Keratinocyte (primary cell): ENCODE data around the gene TMEM229B. TPM values are rescaled to one million over a fixed set of nuclear protein-coding genes. Genes with fewer than 3 reads are reported as not detected.

Experiments used
- DNase-seq: peaks from one replicate; pipeline ENCODE4 v3.0.0-alpha.2; 2011; ENCODE audit warnings: low read depth, missing footprints, low spot score
- FAIRE-seq: peaks from 2 replicates; lab custom pipeline; 2011; peaks lifted over from hg19 to GRCh38; lab: Jason Lieb, UNC
- H2AFZ ChIP-seq: 2 replicates; pipeline ENCODE4 v1.6.0; 2012; ENCODE audit warnings: low read length, control low read depth, inconsistent platforms; ENCODE audit not compliant: control insufficient read depth
- H3K27ac ChIP-seq: 2 replicates; pipeline ENCODE4 v1.5.1; 2011; ENCODE audit warnings: low read length; ENCODE audit not compliant: control insufficient read depth, insufficient read depth
- H3K27me3 ChIP-seq: 3 replicates; pipeline ENCODE4 v1.6.0; 2011; ENCODE audit warnings: low read length; ENCODE audit not compliant: control insufficient read depth, insufficient read depth; ENCODE audit errors: extremely low read depth
- H3K36me3 ChIP-seq, 2 experiments: 2 replicates in 1 of 2; 3 replicates in 1 of 2; pipeline ENCODE4 v1.5.1; 2011; ENCODE audit warnings: low read length in 2 of 2, mild to moderate bottlenecking in 1 of 2; ENCODE audit not compliant: control insufficient read depth in 2 of 2, insufficient read depth in 2 of 2; ENCODE audit errors: extremely low read depth in 1 of 2
- H3K4me1 ChIP-seq: 3 replicates; pipeline ENCODE4 v1.5.1; 2011; ENCODE audit warnings: low read length; ENCODE audit not compliant: control insufficient read depth, insufficient read depth; ENCODE audit errors: extremely low read depth
- H3K4me2 ChIP-seq: 3 replicates; pipeline ENCODE4 v1.6.0; 2011; ENCODE audit warnings: low read depth, low read length; ENCODE audit not compliant: control insufficient read depth, insufficient read depth; ENCODE audit errors: extremely low read depth
- H3K4me3 ChIP-seq, 3 experiments: fragments of 200-600 bp in 1 of 3; sonication (generic) in 1 of 3; 2 replicates in 2 of 3; 3 replicates in 1 of 3; pipeline ENCODE4 v1.5.1; 2011 to 2016; ENCODE audit warnings: low read length in 3 of 3, mild to moderate bottlenecking in 3 of 3, control low read depth in 2 of 3, inconsistent platforms in 1 of 3, low read depth in 1 of 3, mixed read lengths in 1 of 3, mixed run types in 1 of 3, moderate library complexity in 1 of 3; ENCODE audit not compliant: control insufficient read depth in 2 of 3, insufficient read depth in 2 of 3; ENCODE audit errors: extremely low read depth in 1 of 3
- H3K79me2 ChIP-seq: 2 replicates; pipeline ENCODE4 v1.6.0; 2012; ENCODE audit warnings: low read length; ENCODE audit not compliant: control insufficient read depth, insufficient read depth
- H3K9ac ChIP-seq: 3 replicates; pipeline ENCODE4 v1.6.0; 2011; ENCODE audit warnings: low read length; ENCODE audit not compliant: control insufficient read depth, insufficient read depth; ENCODE audit errors: extremely low read depth
- H3K9me1 ChIP-seq: 3 replicates; pipeline ENCODE4 v1.6.0; 2011; ENCODE audit warnings: low read length; ENCODE audit not compliant: control insufficient read depth, insufficient read depth; ENCODE audit errors: extremely low read depth
- H3K9me3 ChIP-seq: 2 replicates; pipeline ENCODE4 v1.5.1; 2012; ENCODE audit warnings: low read depth, low read length; ENCODE audit not compliant: control insufficient read depth
- H4K20me1 ChIP-seq: 3 replicates; pipeline ENCODE4 v1.6.0; 2011; ENCODE audit warnings: low read length; ENCODE audit not compliant: control insufficient read depth, insufficient read depth; ENCODE audit errors: extremely low read depth
- CTCF ChIP-seq, 3 experiments: IDR thresholded peaks in 1 of 3; conservative IDR thresholded peaks in 1 of 3; optimal IDR thresholded peaks in 1 of 3; 2 replicates in 2 of 3; 3 replicates in 1 of 3; pipeline versions ENCODE3 to v1.5.1; 2011; ENCODE audit warnings: low read length in 3 of 3, mild to moderate bottlenecking in 3 of 3, moderate library complexity in 2 of 3, control low read depth in 1 of 3, inconsistent platforms in 1 of 3; ENCODE audit not compliant: insufficient read depth in 2 of 3; ENCODE audit errors: extremely low read depth in 1 of 3
- EZH2 ChIP-seq: IDR thresholded peaks from one replicate; pipeline ENCODE4 v1.6.1; 2012; ENCODE audit warnings: inconsistent platforms, mild to moderate bottlenecking, low read length, moderate library complexity
- dilution Hi-C: fragments of 300-500 bp; cut with MboI; formaldehyde crosslinking; loops from one replicate; pipeline ENCODE4 v1.7.0; 2020; ENCODE audit warnings: low sequenced_read_pairs; ENCODE audit not compliant: extremely low pct_ligation_motif_present
- polyA plus RNA-seq, 5 experiments: library from polyadenylated mRNA; depleted of rRNA in 3 of 5; stranded (reverse) in 3 of 5; stranded (forward) in 1 of 5; unstranded in 1 of 5; fragments of >200 nt; gene quantifications; 1 replicate in 1 of 5; 2 replicates in 3 of 5; 3 replicates in 1 of 5; pipeline versions ENCODE4 v1.2.1 to v1.2.3, GENCODE V29; 2011 to 2012; ENCODE audit warnings: missing spikeins in 2 of 5, low read depth in 1 of 5, low replicate concordance in 1 of 5

Gene TMEM229B
- polyA plus RNA-seq, 1 donor (not counting 4 experiments of a cell fraction or from before 2014, with no cell fraction given): 1.0 TPM

- no peak for FAIRE-seq
- DNase-seq: no peak
- dilution Hi-C loops: no loop called here
Observed at GRCh38 chr14:67468378-67468730, 20.2 kb downstream of the TMEM229B start.

GRCh38 chr14:67467134-67467533 is 21.4 kb downstream of the TMEM229B start:
- dilution Hi-C loops: no loop called here
- no peak for TF ChIP-seq CTCF (optimal IDR thresholded peaks at IDR 0.05 in 1 of 3, IDR thresholded peaks at IDR 0.05 in 1 of 3, conservative IDR thresholded peaks at IDR 0.05 in 1 of 3; ENCODE audit: extremely low read depth in 1 of 3, insufficient read depth in 2 of 3, low read length in 3 of 3)
- TF ChIP-seq EZH2: no peak

More at GRCh38 chr14:67468378-67468730, 20.2 kb downstream of the TMEM229B start:
- no peaks in the 10 kb centered on the region for H3K36me3 ChIP-seq
- H3K4me1 ChIP-seq: no peaks in the 10 kb centered on the region
- no peak for TF ChIP-seq CTCF (optimal IDR thresholded peaks at IDR 0.05 in 1 of 3, IDR thresholded peaks at IDR 0.05 in 1 of 3, conservative IDR thresholded peaks at IDR 0.05 in 1 of 3; ENCODE audit: extremely low read depth in 1 of 3, insufficient read depth in 2 of 3, low read length in 3 of 3)
- no peak for TF ChIP-seq EZH2
- H4K20me1 ChIP-seq: no peaks in the 10 kb centered on the region
- H3K9me3 ChIP-seq: no peaks in the 10 kb centered on the region
- no peak overlapping the region for H2AFZ ChIP-seq
- H3K79me2 ChIP-seq: no peaks in the 10 kb centered on the region
- H3K9me1 ChIP-seq: no peaks in the 10 kb centered on the region
- H3K27me3 ChIP-seq: no peaks in the 10 kb centered on the region
- no peak overlapping the region for H3K9ac ChIP-seq
- no peak overlapping the region for H3K4me3 ChIP-seq
- H3K27ac ChIP-seq: no peak overlapping the region
- H3K4me2 ChIP-seq: no peak overlapping the region

More at GRCh38 chr14:67467134-67467533, 21.4 kb downstream of the TMEM229B start:
- Histone ChIP-seq H3K4me3 (no peak overlapping the region), H4K20me1 (no peaks in the 10 kb centered on the region), H3K27ac (no peak overlapping the region), H3K36me3 (no peaks in the 10 kb centered on the region), H3K9me1 (no peaks in the 10 kb centered on the region), H3K9me3 (no peaks in the 10 kb centered on the region), H2AFZ (no peak overlapping the region), H3K27me3 (no peaks in the 10 kb centered on the region), H3K9ac (no peak overlapping the region), H3K4me2 (no peak overlapping the region), H3K4me1 (no peaks in the 10 kb centered on the region), H3K79me2 (no peaks in the 10 kb centered on the region)
- no peak for FAIRE-seq
- no peak for DNase-seq
